ENCODE measurements around the gene KCNG4. TPM values are rescaled to one million over a fixed set of nuclear protein-coding genes. Genes with fewer than 3 reads are reported as not detected.

KCNG4 gene
- total and polyA plus RNA-seq, 2 of the 8 experiments (the other 6 are each of a cell fraction or from before 2014, with no cell fraction given): not detected

- Histone ChIP-seq H4K5ac (ENCODE audit: insufficient read length, low read depth, low read length) (no peak overlapping the region), H2BK15ac (ENCODE audit: low read length) (no peak overlapping the region), H3K23me2 (ENCODE audit: low read depth, low read length) (no peaks in the 10 kb centered on the region), H4K20me1 (replicated peaks in 1 of 2; ENCODE audit: control insufficient read depth in 1 of 2, insufficient read depth in 2 of 2, low read length in 2 of 2) (no peaks in the 10 kb centered on the region), H3K23ac (ENCODE audit: insufficient read length) (no peak overlapping the region), H3K27me3 (replicated peaks in 1 of 4; ENCODE audit: control insufficient read depth in 3 of 4, extremely low read depth in 1 of 4, insufficient read depth in 3 of 4, low read length in 3 of 4) (no peaks in the 10 kb centered on the region), H3K79me1 (ENCODE audit: low read depth, low read length) (no peaks in the 10 kb centered on the region), H3K9me3 (ENCODE audit: insufficient read depth in 2 of 2, low read depth in 1 of 2, low read length in 1 of 2) (no peaks in the 10 kb centered on the region), H3K9ac (replicated peaks in 1 of 4; ENCODE audit: extremely low read depth in 1 of 4, low read depth in 3 of 4, low read length in 3 of 4) (no peak overlapping the region; a peak in 1 of 7 replicates), H3K79me2 (ENCODE audit: control insufficient read depth in 1 of 2, insufficient read depth in 2 of 2, low read length in 2 of 2) (no peaks in the 10 kb centered on the region), H3K36me3 (ENCODE audit: control insufficient read depth in 2 of 4, insufficient read depth in 4 of 4, low read length in 3 of 4) (no peaks in the 10 kb centered on the region), H3K14ac (ENCODE audit: insufficient read length) (no peak overlapping the region), H2BK5ac (ENCODE audit: low read depth, low read length) (no peak overlapping the region), H2AFZ (ENCODE audit: low read length) (no peak overlapping the region), H3K4me3 (ENCODE audit: extremely low read depth in 1 of 4, insufficient read depth in 2 of 4, low read depth in 3 of 4, low read length in 4 of 4) (no peak overlapping the region), H3K27ac (ENCODE audit: low read depth, low read length) (no peak overlapping the region), H2AK5ac (ENCODE audit: low read depth, low read length) (no peak overlapping the region), H3K4me2 (ENCODE audit: insufficient read depth in 1 of 2, low read depth in 2 of 2, low read length in 2 of 2) (no peak overlapping the region), H3K56ac (replicated peaks; ENCODE audit: insufficient read length, low read depth, low read length) (no peak overlapping the region), H2BK20ac (ENCODE audit: low read length) (no peak overlapping the region), H4K91ac (replicated peaks; ENCODE audit: insufficient read length, low read length) (no peak overlapping the region), H2BK120ac (replicated peaks; ENCODE audit: low read depth, low read length) (no peak overlapping the region), H3K18ac (ENCODE audit: extremely low read depth, low read length) (no peak overlapping the region), H2BK12ac (ENCODE audit: low read depth, low read length) (no peak overlapping the region), H3K4ac (replicated peaks; ENCODE audit: insufficient read length, low read depth, low read length) (no peak overlapping the region), H3K4me1 (replicated peaks in 1 of 4; ENCODE audit: control insufficient read depth in 3 of 4, insufficient read depth in 4 of 4, low read length in 3 of 4) (peaks cover 0 to 5% (median 0%) of the 10 kb centered on the region in 4 experiments; a peak in 2 of 7 replicates), H4K8ac (ENCODE audit: extremely low read depth, insufficient read depth, low read length) (no peak overlapping the region)
- WGBS, 2 experiments (ENCODE audit: extremely low coverage in 1 of 2, insufficient coverage in 1 of 2, insufficient read length in 1 of 2, insufficient replicate concordance in 2 of 2, low coverage in 1 of 2, low lambda C conversion rate in 2 of 2, missing lambda C conversion rate in 1 of 2): 84% methylated on average over 4 of the region's 4 CpGs; no CpG with 5 or more reads in 1 of the 2 experiments
- no peak for TF ChIP-seq ASH2L (IDR thresholded peaks at IDR 0.05; ENCODE audit: low read length)
- ChIA-PET CTCF (ENCODE audit: partially characterized antibody) (interaction anchor here (0.6 to 1.5 kb wide), 3 partner anchors 9 to 153 kb away, joined by 3 to 5 read pairs (median 4); no protein-coding TSS in a partner anchor), POLR2A (ENCODE audit: partially characterized antibody) (no interaction called here)
- DNase-seq (ENCODE audit: low read depth in 1 of 2, low spot score in 2 of 2) (no peak), FAIRE-seq (no peak)
These were observed 27.7 kb downstream of the KCNG4 start for GRCh38 chr16:84212154-84212553.

Measured in H1 (cell line).